Stimulated activated CD8-positive, alpha-beta memory T cell treated with anti-CD3 and anti-CD28 coated beads, Interleukin-2, amount 100 ng/mL, for 48 hours (primary cell): ENCODE results near the gene DGKG.

Source experiments
- DNase-seq, 2 donors: peaks; one replicate each; pipeline ENCODE4 v3.0.0-alpha.2; 2020; ENCODE audit warnings: low read depth in 2 of 2

DGKG gene

DNA sequence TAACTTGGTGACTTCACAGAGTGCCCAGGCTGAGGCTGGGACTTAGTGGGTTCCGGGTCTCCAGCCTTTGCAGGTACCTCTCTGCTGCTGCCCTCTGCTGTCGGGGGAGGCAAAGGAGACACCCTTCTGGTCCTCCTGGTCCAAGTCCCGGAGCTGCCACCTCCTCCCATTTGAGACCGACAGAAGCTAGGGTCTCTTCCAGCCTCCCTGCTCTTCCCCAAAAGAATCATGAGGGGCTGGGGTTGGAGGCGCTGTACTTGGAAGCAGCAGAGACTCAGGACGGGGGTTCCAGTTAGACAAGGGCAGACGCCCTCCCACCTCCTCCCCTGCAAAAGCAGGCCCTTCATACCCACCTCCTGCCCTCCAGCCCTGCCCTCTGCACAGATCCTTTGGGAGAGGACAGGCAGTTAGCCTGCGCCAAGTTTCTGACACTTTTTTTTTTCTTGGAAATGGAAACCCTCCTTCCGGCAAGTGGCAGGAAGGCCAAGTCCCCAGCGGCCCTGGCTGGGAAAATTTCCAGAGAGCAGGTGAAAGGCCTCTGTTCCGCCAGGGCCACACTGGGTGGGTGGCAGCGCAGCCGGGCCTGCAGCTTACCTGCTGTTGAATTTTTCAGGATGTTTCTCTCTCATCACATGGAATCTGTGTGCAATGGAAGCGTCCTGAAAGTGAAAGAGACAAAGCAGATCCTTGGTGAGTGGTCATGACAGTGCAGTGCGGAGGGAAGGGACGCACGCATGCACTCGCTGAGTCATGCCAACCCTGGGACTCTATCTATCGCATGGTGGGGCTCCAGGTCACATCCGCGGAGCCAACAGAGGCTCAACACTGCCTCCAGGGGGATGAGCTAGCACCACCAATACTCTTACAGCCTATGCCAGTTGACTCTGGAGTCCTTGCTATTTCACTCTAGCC lies 119.9 kb downstream of the DGKG start:
- DNase-seq: peak; percentile 40 to 54

DNA sequence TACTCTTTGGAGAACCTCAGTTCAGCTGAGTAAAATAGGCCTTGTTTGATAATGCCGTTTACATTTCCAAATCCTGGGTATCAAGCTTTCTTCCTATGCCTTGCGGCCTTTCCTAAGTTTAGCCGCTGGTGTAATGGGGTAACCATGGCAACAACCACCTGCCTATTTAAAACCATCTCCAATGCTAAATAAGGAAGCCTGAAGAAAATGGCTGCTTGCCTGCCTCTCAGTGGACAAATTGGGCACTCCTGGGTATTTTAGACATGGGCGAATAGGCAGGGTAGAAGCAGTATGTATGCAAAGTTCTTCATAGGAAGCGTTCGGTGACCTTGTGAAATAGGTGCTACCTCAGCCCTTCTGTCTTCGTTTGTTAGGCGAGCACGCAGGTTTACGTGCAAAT lies 122.7 kb downstream of the DGKG start:
- DNase-seq: no peak

DNA sequence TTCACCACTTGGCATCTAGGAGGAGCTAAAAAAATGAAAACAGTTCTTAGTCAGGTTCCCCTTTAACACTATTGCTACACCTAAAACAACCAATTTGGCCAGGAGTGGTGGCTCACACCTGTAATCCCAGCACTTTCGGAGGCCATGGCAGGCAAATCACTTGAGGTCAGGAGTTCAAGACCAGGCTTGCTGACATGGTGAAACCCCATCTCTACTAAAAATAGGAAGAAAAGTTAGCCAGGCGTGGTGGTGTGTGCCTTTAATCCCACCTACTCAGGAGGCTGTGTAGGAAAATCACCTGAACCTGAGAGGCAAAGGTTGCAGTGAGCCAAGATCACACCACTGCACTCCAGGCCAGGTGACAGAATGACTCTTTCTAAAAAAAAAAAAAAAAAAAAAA lies 124.1 kb downstream of the DGKG start:
- DNase-seq: no peak

DNA sequence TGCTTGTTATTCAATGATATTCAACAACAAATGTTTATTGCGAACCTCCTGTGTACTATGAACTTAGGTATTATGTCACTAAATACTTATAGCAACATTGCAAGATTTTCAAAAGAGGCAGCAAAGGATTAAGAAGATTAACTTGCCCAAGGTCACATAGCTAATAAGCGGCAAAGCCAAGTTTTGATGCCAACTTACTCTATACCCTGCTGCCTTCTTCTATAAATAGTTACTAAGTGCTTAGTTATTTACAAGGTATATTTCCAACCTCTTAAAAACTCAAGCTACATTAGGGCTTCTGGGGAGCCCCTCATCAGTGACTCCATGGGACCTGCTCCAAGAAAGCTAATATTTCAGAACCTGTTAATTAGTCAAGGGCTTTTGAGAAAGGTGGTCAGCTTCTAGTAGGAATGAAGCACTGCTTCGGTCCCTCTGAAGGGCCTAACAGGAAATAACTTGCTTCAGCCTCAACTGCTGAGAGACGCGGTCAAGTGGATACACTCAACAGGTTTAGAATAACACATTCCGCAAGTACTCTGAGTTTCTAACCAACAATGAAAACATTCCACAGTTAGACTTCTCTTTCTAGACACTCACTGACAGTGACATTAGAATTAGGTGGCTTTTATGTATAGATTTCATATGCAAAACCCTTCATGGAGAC lies 125.5 kb downstream of the DGKG start:
- no peak for DNase-seq

DNA sequence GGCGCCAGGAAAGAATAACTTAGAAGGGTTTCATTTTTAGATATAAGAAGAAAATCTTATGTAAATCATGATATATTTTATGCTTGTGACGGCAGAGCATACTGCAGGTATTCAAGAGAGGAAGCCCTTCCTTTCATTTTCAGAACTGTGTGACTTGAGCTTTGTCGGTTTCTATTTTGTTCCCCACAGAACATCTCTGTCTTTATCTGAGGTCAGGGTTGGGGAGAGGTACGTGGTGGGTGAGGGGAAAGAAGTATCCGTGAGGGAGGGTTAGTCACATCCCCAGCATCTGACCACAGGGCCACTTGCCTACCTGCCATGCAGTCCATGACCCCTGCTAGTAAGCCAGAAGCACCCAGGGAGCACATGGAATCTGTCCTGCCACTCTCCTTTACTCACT lies 126.5 kb downstream of the DGKG start:
- no peak for DNase-seq

DNA sequence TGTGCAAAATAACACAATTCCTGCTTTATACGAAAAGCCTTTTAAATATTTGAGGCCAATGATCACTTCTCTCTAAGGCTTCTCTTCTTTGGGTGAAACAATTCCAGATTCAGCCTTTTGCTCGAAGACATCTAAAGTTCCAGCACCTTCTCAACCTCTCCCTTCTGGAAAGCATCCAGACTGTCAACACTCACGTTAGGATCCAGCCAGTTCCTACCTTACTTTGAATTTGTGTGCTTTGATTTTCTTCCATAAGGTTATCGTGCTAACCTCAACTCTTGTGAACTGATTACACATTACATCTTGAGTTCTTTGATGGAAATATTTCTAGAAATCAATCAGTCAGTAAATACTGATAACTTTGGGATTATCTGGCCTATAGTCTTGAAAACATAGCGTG lies 127.9 kb downstream of the DGKG start:
- DNase-seq: no peak

DNA sequence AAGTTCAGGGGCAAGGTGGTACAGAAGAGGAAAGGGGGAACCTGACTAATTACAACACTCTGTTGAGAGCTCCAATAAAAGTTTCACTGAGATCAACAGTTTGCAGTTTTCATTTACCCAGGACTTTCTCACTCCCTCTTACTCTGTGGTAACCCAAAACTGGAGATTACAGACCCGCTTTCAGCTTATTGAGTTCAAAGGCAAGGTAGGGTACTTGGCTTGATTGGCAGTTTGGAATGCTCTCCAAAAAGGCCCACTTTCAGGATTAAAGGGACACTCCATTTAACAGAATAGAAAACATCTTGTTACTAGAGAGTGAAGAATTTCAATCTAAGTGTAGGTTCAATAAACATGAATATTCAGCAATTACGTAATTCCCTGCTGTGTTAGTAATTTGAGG lies 135.6 kb downstream of the DGKG start:
- DNase-seq: no peak

DNA sequence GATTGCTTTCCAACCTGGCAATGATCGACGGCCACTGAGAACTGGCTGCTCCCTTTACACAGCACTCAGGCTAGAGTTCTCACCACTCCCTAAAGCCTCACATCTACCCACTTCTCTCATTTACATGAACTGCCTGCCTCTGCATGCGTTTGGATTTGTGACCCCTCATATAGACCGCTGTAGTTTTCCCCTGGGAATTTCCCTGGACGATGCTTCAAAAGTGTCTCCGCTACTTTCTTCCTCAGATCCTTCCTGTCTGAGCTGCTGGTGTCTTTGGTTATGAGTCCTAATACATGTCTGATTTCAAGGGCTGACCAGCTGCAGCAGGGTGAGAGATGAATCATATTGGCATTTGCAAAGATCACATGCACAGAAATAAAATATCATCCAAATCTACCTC lies 136.4 kb downstream of the DGKG start:
- no peak for DNase-seq

DNA sequence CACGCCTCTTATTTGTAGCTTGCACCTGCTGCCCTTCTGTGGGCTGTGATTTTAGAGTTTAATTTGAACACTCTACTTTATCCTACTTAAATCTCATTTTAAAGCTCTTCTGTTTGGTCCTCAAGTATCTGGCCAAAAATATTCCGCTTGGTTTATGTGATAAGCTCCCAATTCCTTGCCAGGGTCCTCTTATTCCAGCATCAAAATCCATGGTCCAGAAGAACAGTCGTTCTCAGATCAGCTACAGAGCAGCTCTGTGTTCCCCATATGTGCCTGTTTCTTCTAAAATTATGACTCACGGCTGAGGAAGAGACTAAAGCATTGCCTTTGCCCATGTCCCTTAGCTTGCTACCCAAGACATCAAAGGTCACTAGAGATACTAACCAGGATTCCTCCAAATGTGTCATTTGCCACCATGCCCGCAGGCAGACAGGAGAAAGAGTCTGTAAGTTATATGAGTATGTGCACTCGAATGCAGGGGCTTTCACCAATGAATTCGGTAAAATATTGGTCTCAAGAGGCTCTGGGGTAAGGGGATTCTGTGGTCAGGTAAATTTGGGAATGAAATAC lies 137.9 kb downstream of the DGKG start:
- no peak for DNase-seq

DNA sequence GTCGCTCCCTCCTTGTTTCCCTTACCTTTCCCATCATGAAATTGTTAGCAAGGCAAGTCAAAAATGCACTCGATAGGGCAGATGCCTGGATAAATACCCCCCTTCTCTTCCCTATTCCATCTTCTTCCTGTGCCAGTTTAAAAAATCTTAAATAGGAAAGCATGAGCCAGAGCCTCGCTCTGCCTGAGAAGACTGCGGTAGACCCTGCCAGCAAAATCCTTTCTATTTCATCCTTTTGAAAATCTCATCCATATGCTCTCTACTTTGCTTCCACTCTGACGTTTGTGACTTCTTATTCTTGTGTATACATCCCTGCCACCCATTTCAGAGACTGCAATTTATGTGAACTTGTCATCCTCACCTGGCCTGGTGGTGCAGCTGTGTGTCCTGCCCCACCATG lies 138.6 kb downstream of the DGKG start:
- DNase-seq: no peak

DNA sequence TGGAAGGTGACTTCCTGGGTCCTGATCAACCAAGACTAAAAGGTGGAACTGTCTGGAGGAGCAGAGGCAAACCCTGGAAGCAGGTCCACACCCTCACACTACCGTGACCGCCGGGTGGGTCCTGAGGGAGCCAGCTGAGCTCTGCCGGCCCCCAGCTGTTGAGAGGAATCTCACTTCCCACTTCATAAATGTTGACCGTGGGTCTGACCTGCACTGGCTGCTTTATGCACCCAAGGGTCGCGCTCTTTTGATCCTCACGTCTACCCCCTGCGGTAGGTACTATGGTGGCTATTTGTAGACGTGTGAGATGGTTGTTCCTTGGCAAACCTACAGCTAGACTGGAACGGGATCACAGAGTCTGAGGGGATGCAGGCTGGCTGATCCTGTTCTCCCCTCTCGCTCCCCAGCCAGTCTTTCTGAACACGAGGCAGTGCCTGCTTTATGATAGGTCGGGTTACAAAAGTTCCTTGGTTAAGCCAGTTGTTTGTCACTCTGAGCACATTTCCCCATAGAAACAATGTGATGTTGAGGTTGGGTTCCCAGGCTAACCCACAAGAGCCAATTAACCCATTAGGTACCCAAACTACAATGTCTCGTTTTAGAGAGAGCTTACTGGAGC lies 140.2 kb downstream of the DGKG start:
- DNase-seq: no peak

DNA sequence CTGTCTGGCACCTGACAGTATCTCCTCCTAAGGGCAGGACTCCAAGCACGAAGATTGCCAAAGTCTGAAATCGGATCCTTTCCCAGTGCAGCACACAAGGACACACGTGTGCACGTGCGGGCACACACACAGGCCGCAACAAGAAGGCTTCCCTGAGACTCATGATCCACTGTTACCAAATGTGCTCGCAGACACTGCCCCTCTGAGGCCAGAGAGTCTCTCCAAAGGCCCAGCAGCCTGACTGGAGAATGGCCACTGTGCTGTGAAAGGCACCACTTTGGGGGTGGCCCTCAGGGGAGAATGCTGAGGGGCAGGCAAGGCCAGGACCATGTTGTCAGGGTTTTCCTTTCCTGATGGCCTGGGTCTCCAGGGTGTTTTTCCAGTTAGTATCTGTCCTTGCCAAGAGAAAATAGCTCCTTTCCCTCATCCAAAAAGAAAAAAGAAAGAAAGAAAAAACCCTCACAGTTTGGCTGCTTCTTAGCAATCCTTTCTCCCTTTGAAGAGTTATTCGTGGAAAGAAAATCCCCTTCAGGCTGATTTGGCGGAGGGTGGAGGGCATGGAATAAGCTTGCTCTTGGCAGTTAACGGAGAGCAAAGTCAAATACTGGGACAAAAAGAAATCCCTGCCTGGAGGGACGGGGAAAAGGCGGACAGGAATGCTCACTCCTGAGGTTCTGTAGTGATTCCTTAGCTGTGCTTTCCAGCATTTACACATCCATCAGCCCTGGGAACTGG lies 141.0 kb downstream of the DGKG start:
- no peak for DNase-seq

DNA sequence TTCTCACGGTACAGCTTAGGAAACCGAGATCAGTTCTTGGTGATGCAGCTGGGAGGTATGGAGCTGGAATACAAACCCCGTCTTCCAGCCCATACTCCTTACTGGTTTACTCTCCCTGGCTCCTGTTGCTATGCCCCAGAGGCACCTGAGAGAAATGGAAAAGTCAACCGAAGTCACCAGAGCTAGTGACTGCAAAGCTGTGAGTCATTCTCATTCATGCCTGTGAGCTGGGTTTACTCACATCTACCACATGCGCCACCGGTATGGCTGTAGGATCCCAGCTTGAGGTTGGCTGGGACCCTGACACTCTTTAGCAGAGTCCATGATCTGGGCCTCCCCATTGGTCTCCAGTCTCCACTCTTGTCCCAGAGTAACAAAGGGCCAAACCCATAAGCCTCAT lies 141.7 kb downstream of the DGKG start:
- DNase-seq: no peak

DNA sequence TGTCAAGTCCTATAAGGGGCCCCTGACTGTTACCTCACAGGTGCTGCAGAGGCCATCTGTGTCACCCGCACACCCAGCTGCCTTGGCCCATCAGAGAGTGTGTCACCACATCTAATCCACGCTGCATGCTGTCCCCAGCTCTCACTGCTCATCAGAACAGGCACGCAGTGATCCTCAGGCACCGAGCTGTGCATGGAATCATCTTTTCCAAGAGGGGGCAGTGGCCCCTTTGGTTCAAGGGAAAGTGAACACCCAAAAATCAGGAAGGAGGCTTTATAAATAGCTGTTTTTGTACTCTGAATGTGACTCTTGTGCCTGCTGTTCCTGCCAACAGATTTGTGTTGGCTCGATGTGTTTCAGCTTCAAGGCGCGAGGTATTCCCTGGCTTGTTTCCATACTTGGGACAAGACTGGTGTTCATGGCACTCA lies 142.8 kb downstream of the DGKG start:
- DNase-seq: no peak

DNA sequence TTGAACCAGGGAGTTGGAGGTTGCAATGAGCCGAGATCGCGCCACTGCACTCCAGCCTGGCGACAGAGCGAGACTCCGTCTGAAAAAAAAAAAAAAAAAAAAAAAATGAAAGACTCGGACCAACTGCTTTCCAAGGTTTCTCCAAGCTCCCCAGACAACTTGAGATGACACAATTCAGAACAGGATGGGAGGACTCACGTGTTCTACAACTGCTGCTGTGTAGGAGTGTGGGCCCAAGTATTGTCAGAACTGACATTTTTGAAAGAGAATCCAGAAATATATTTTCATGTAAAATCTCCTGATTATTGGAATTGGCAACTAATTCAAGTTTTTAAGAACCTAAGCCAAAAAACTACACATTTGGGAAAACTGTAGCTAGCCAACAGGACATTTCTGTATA lies 143.6 kb downstream of the DGKG start:
- DNase-seq: no peak

DNA sequence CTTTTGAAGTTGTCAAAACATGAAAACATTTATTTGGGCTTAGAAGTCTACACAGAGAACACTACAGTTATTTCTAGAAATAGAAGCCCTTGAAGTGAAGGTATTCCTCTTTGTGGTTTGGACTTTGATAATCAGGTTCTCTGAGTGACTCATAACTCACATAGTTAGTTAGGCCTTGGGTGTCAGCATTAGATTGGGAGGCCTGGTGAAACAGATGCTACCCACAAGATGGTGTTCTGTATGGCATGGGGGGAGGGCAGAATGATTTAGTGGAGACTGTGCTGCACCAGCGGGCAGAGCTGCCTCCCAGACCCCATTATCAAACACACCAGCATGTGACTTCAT lies 144.2 kb downstream of the DGKG start:
- DNase-seq: no peak

DNA sequence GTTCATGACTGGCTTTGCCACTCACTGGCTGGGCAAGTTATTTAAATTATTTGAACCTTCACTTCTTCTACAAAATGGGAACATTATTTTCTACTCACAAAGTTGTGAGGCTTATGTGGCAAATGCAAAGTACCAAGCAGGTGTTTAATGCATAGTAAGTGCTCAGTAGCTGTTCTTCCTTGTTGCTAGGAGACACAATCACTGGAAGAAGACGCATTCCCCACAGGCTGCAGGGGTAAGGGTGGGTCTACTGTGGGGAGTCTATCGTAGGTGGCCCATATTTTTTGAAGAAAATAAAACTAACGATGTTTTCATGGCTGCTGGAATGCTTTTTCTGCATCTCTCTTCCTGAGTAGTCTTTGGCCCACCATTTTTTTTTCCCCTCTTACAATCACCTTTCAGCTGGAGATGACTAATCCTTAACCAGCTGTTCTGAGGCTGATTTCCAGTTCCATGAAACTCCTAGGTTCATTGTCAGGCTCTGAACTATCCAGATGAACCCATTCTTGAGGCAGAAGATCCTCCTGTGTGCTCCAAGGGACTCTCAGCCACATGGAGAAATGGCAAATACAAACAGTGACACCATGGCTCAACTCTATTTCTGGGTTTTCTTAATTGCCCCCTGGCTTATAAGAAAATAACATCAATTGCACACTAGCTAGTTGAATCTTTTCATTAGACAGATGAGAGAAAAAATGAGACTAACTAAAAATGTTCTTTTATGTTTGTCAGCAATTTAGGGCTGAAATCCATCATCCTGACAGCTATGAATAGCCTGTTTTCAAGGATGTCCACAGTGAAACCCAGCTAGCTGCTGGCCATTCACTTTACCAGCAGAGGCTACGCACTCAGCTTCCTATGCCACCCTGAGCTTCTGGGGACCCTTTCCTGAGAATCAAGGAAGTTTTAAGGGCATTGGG lies 144.9 kb downstream of the DGKG start:
- DNase-seq: no peak

DNA sequence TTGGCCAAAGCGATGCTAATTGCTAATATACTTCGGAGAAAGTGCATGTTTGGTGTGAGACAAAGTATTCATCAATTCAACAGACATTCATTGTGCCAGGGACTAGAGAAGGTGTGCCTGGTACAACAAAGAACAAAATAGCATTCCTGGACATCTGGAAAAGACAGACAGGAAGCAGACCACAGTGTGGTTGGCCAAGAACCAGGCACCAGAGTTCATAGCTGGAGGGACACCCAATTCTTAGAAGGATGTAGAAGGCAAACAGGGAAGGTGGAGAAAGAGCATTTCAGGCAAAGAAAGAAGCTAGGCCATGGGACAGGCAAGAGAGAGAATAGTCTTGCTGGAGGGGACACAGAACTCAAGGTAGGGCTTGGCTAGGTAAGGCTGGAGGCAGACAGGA lies 147.4 kb downstream of the DGKG start:
- DNase-seq: no peak

DNA sequence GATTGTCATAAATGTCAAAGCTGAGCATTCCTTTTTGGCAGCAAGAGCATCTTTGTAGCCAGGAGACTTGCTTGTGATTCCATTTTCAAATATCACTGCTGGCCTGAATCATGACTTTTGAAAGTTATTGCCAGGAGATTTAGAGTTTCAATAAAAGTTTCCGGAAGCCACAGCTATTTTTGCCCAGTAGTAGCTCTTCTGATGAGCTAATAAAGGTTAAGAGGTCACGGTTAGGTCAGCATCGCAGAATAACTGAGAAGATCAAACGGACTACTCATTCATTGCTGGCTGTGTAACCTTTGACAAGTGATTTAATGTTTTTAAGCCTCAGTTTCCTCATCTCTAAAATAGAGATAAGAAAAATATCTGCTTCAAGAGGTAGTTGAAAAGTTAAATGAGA lies 148.1 kb downstream of the DGKG start:
- no peak for DNase-seq

DNA sequence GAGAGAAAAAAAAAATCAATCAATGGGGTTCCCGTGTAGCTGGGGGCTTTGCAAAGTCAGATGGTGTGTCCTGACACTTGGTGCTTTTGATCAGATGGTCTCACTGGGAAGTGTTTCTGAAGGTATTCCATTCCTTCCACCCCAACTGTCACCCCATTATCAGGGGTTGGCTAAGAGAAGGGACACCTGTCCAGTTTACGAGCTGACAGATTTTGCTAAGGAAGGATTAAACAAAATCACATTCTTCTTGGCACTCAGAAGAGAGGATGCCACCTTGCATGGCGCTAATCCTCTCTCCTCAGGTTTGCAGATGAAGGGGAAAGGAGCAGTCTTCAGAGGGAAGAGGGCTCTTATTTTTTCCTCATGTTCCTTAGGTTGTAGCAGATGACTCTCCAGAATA lies 149.4 kb downstream of the DGKG start:
- DNase-seq: no peak
